ENCODE data around the gene SNRNP48. TPM values are rescaled to one million over a fixed set of nuclear protein-coding genes. Genes with fewer than 3 reads are reported as not detected.
A peak's percentile ranks its signal among the peaks of the same experiment; 100 is the strongest.

Gene SNRNP48
- total RNA-seq, 1 experiment from 2014 or later: 29.4 TPM

DNA sequence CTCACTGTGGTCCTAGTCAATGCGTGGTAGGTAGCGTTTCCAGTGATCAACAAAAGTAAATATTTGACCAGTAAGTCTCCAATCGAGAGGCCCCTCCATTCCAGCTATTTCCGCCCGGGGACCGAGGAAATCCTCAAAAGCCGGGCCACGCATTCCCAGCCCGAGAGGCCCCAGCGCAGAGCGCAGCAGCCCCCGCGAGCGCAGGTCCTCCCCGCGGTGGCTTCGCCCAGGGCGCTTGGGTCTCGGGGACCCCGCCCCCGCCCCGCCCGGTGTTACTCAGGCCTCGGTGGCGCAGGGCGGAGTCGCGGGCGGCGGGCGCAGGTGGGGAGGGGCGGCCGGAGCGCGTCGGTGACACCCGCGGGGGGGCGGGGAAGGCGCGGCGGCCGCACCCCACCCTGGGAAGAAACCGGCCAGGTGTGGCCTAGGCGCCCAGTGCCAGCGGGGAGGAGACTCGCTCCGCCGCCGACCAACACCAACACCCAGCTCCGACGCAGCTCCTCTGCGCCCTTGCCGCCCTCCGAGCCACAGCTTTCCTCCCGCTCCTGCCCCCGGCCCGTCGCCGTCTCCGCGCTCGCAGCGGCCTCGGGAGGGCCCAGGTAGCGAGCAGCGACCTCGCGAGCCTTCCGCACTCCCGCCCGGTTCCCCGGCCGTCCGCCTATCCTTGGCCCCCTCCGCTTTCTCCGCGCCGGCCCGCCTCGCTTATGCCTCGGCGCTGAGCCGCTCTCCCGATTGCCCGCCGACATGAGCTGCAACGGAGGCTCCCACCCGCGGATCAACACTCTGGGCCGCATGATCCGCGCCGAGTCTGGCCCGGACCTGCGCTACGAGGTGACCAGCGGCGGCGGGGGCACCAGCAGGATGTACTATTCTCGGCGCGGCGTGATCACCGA lies 48.6 kb upstream of the SNRNP48 start, which contains the start of gene DSP:
TSS of gene DSP (plus strand) at position 497 of the 890 bp plus-strand sequence. CDS start at position 742, 245 bp downstream.
- H3K27me3 ChIP-seq (replicated peaks; ENCODE audit: insufficient read depth, low read depth, low read length, poor library complexity): peaks cover 74% of the 10 kb centered on the region
- H3K9me3 ChIP-seq (ENCODE audit: low read depth, low read length, poor library complexity, severe bottlenecking): no peaks in the 10 kb centered on the region
- H3K4me3 ChIP-seq (ENCODE audit: low read depth, low read length, poor library complexity, severe bottlenecking): peak within 1 kb of the TSS; percentile 58
- H3K36me3 ChIP-seq (ENCODE audit: insufficient read depth, low read length, poor library complexity, severe bottlenecking): no peaks in the 10 kb centered on the region
- H3K4me1 ChIP-seq (ENCODE audit: insufficient read depth, low read length, poor library complexity, severe bottlenecking): peaks cover 11% of the 10 kb centered on the region
- ChIA-PET CTCF (interaction anchor here (0.6 kb wide), 1 partner anchor 178 kb away, joined by 5 read pairs; no protein-coding TSS in a partner anchor), POLR2A (ENCODE audit: low non-redundant PET) (no interaction called here)
- intact Hi-C loops (cut with micrococcal nuclease; ENCODE audit: unreplicated experiment): no loop called here
- TF ChIP-seq EZH2 (IDR thresholded peaks at IDR 0.05; ENCODE audit: borderline replicate concordance, low read depth, low read length, poor library complexity, severe bottlenecking): peak; percentile 34
- TF ChIP-seq, protein P1, sequence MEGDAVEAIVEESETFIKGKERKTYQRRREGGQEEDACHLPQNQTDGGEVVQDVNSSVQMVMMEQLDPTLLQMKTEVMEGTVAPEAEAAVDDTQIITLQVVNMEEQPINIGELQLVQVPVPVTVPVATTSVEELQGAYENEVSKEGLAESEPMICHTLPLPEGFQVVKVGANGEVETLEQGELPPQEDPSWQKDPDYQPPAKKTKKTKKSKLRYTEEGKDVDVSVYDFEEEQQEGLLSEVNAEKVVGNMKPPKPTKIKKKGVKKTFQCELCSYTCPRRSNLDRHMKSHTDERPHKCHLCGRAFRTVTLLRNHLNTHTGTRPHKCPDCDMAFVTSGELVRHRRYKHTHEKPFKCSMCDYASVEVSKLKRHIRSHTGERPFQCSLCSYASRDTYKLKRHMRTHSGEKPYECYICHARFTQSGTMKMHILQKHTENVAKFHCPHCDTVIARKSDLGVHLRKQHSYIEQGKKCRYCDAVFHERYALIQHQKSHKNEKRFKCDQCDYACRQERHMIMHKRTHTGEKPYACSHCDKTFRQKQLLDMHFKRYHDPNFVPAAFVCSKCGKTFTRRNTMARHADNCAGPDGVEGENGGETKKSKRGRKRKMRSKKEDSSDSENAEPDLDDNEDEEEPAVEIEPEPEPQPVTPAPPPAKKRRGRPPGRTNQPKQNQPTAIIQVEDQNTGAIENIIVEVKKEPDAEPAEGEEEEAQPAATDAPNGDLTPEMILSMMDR (conservative IDR thresholded peaks at IDR 0.05; ENCODE audit: low read depth, low read length): no peak
- H3K27ac ChIP-seq (ENCODE audit: low read depth, low read length, poor library complexity, severe bottlenecking): no peak within 1 kb of the TSS
- BruUV-seq (replicated peaks): no TSS peak
- peak; percentile 18 for DNase-seq (ENCODE audit: low spot score)

DNA sequence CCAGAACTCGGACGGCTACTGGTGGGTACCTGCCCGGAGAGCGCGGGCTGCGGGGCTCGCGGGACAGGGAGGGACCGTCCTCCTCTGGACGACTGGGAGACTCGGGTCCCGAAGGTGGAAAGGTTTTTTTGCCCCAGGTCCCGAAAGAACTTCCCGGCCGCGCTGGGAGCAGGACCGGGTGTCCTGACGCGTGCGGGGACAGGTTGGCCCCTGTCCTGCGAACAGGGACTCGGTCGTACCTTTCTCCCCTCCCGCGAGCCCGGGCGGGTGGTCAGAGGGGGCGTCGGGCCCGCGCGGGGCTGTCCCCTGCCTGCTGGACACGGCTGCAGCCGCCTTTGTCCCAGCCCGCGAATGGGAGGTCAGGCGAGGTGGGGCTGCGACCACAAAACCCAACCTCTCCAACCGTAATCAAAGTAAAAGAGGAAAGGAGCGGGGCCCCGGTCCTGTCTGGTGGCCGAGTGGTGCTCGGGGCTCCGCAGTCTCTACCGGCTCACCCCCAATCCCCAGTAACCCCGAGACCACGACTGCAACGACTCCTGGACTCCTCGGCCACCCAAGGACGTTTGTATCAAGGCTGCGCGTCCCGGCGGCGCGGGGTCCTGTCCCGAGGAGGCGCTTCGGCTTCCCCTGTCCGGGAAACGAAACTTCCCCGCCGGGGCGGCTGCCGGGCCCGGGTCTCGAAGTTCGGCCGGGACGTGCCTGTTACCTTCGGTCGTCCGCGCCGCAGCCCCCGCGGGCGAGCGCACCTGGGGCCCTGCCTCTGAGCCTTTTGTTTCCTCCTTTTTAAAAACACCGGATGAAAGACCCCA lies 47.7 kb upstream of the SNRNP48 start:
- no peaks in the 10 kb centered on the region for H3K36me3 ChIP-seq (ENCODE audit: insufficient read depth, low read length, poor library complexity, severe bottlenecking)
- BruUV-seq (replicated peaks): no TSS peak
- H3K4me1 ChIP-seq (ENCODE audit: insufficient read depth, low read length, poor library complexity, severe bottlenecking): peaks cover 11% of the 10 kb centered on the region
- intact Hi-C loops (cut with micrococcal nuclease; ENCODE audit: unreplicated experiment): no loop called here
- peak; percentile 61 for TF ChIP-seq EZH2 (IDR thresholded peaks at IDR 0.05; ENCODE audit: borderline replicate concordance, low read depth, low read length, poor library complexity, severe bottlenecking)
- TF ChIP-seq, protein P1 (conservative IDR thresholded peaks at IDR 0.05; ENCODE audit: low read depth, low read length): no peak
- ChIA-PET CTCF (no interaction called here), POLR2A (ENCODE audit: low non-redundant PET) (no interaction called here)
- peaks cover 79% of the 10 kb centered on the region for H3K27me3 ChIP-seq (replicated peaks; ENCODE audit: insufficient read depth, low read depth, low read length, poor library complexity)
- no peak for DNase-seq (ENCODE audit: low spot score)
- no peak overlapping the region for H3K27ac ChIP-seq (ENCODE audit: low read depth, low read length, poor library complexity, severe bottlenecking)
- no peaks in the 10 kb centered on the region for H3K9me3 ChIP-seq (ENCODE audit: low read depth, low read length, poor library complexity, severe bottlenecking)
- peak overlapping the region; percentile 58 for H3K4me3 ChIP-seq (ENCODE audit: low read depth, low read length, poor library complexity, severe bottlenecking)

DNA sequence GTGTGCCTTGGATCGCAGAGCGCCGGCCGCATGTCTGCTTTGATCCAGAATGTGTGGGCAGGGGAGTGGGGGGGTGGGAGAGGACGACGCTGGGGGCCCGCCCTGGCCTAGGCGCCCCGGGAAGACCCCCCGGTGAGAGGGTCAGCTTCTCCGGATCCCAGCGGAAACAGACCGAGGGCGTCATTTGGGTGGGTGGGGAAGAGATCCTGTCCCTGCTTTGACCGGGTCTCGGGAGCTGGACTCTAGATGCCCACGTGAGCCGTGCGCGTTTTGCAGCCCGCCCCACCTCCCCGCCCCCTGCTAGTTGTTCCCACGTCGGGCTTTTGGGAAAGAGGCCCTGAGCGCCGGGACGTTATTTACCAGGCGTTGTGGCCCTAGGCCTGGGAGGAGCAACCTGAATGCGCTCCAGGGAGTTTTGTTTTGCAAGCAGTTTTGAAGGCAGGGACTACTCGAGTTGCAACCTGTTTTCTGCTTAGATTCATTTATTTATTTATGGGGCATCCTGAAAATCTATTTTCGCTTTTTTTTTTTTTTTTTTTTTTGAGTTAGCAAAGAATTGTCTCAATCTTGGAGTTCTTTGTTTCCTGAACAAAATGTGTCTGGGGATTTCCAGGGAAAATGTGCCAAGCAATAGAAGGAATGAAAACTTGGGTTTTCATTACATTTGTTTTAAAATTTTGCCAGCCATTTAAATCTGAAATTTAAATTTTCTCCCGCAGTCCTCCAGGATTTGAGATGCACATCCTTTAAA lies 46.9 kb upstream of the SNRNP48 start:
- CTCF ChIA-PET: no interaction called here
- intact Hi-C loops (cut with micrococcal nuclease; ENCODE audit: unreplicated experiment): no loop called here
- TF ChIP-seq, protein P1 (conservative IDR thresholded peaks at IDR 0.05; ENCODE audit: low read depth, low read length): no peak
- no peak for TF ChIP-seq EZH2 (IDR thresholded peaks at IDR 0.05; ENCODE audit: borderline replicate concordance, low read depth, low read length, poor library complexity, severe bottlenecking)
- POLR2A ChIA-PET (ENCODE audit: low non-redundant PET): no interaction called here
- Histone ChIP-seq H3K27ac (ENCODE audit: low read depth, low read length, poor library complexity, severe bottlenecking) (no peak overlapping the region), H3K36me3 (ENCODE audit: insufficient read depth, low read length, poor library complexity, severe bottlenecking) (no peaks in the 10 kb centered on the region), H3K9me3 (ENCODE audit: low read depth, low read length, poor library complexity, severe bottlenecking) (no peaks in the 10 kb centered on the region), H3K4me1 (ENCODE audit: insufficient read depth, low read length, poor library complexity, severe bottlenecking) (peaks cover 11% of the 10 kb centered on the region), H3K4me3 (ENCODE audit: low read depth, low read length, poor library complexity, severe bottlenecking) (peak overlapping the region; percentile 58), H3K27me3 (replicated peaks; ENCODE audit: insufficient read depth, low read depth, low read length, poor library complexity) (peaks cover 75% of the 10 kb centered on the region)
- no TSS peak for BruUV-seq (replicated peaks)
- peak; percentile 20 for DNase-seq (ENCODE audit: low spot score)
